Raji (cell line): ENCODE data around the gene TUBB3.

Source experiments
- POLR2A ChIP-seq: IDR thresholded peaks from 2 replicates; pipeline ENCODE4 v1.6.1; 2011; ENCODE audit warnings: low read depth, low read length, control low read depth; ENCODE audit not compliant: insufficient read depth

The TUBB3 gene

DNA sequence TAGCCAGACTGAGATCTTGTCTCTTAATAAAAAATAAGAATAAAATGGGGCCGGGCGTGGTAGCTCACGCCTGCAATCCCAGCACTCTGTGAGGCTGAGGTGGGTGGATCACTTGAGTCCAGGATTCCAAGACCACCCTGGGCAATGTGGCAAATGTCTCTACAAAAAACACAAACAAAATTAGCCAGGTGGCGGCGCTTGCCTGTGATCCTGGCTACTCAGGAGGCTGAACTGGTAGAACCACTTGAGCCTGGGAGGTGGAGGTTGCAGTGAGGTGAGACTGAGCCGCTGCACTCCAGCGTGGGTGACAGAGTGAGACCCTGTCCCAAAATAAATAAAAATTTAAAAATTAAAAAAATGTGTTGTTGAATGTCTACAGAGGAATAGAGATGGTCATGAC lies 22.5 kb downstream of the TUBB3 start:
- TF ChIP-seq POLR2A = no peak

DNA sequence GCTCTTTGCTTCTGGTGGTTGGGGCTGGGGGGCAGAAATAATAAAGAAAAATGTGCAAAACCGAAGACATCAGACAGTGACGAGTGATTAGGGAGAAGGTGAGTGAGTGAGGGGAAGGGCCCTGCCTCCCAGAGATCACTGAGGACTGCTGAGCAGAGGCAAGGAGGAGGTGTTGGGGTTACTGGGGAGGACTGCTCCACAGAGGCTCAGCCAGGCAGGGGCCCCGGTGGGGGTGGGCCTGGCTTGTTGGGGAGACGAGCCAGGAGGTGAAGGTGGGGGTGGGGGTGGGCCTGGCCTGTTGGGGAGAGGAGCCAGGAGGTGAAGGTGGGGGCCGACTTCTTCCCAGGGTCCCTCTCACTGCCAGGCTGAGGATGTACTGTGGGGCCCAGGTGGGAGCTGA lies 23.4 kb downstream of the TUBB3 start:
- no peak for TF ChIP-seq POLR2A

- no peak for TF ChIP-seq POLR2A
Measured at GRCh38 chr16:89949121-89949742, 26.1 kb downstream of the TUBB3 start.

GRCh38 chr16:89949756-89950155 lies 26.6 kb downstream of the TUBB3 start:
- TF ChIP-seq POLR2A = no peak

DNA sequence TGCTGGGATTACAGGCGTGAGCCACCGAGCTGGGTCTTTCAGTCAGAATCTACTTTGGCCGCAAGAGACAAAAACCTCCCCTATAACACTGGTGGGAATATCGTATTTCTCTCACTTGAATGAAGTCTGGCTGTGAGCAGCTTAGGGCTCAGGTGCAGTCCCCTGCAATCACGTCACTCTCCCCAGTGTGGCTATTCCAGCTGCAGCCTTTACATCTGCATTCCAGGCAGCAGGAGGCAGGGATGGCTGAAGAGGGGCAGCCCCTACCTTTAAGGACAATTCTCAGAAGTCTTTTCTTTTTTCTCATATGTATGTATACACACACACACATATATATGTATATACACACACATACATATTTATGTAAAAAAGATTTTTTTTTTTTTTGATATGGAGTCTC lies 28.4 kb downstream of the TUBB3 start:
- TF ChIP-seq POLR2A = no peak

- no peak for TF ChIP-seq POLR2A
Measured at GRCh38 chr16:89952049-89952448, 28.9 kb downstream of the TUBB3 start.

GRCh38 chr16:89952551-89952950 lies 29.4 kb downstream of the TUBB3 start:
- no peak for TF ChIP-seq POLR2A

- TF ChIP-seq POLR2A = no peak
Measured at GRCh38 chr16:89953671-89954406, 30.7 kb downstream of the TUBB3 start.

DNA sequence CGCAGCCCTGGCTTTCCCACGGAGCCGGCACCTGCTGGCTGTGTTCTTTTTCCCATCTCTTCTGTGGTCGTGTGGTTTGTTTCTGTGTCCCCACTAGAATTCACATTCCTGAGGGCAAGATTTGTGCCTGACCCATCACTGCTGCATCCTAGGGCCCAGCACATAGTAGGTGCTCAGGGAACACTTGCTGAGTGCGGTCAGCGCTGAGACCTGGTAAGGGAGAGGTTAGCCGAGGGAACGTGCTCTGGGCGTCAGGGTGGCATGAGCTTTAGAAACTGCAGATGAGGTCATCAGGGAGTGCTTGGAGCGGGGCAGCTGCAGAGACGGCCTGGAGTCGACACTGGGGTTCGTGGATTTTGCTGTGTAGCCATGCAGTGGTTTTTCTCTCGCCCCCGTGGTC lies 31.3 kb downstream of the TUBB3 start:
- no peak for TF ChIP-seq POLR2A

- TF ChIP-seq POLR2A = no peak
Measured at GRCh38 chr16:89955001-89955685, 32.0 kb downstream of the TUBB3 start.

DNA sequence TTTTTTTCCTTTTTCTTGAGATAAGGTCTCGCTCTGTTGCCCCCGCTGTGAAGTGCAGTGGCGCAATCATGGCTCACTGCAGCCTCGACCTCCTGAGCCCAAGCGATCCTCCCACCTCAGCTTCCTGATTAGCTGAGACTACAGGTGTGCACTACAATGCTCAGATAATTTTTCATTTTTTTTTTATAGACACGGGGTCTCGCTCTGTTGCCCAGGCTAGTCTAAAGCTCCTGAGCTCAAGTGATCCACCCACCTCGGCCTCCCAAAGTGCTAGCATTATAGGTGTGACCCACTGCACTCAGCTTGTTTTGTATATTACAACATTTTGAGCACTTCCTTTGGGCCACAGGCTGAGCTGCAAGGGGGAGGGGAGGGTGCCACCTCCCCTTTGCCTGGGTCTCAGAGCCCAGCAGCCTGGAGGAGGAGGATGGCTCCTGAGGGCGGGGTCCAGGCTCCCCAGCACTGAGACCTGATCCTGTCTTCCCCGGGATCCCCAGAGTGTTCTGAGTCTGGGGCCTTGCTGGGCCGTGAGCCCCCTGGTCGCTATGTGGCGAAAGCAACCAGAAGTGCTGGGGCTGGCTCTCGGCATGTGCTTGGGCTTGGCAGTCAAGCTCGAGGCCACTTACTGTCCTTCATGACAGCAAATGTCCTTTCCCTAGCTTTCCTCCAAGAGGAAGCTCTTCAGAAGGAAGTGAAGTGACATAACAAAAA lies 33.5 kb downstream of the TUBB3 start:
- TF ChIP-seq POLR2A = no peak

DNA sequence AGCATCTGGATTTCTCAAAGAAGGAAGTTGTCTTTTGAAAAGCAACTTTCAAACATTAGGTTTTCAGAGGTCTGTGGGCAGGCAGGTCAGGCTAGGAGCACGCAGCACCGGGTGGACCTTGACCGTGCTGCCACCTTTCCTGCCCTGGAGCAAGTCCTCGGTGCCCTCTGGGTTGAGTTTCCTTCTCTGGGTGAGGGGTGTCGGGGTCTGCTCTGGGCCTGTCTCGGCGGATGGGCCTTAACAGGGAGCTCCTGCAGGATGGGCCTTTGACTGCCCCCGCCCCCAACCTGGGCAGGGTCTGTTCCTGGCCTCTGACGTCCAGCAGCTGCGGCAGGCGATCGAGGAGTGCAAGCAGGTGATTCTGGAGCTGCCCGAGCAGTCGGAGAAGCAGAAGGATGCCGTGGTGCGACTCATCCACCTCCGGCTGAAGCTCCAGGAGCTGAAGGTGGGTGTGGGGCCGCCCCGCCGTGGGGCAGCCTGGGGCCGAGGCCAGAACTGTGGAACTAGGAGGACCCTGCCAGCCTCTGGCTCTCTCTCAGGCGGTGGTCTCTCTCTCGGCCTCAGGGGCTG lies 34.2 kb downstream of the TUBB3 start:
- TF ChIP-seq POLR2A = no peak

- no peak for TF ChIP-seq POLR2A
Measured at GRCh38 chr16:89958068-89958467, 34.9 kb downstream of the TUBB3 start.

- TF ChIP-seq POLR2A = no peak
Measured at GRCh38 chr16:89958596-89958995, 35.5 kb downstream of the TUBB3 start.

- TF ChIP-seq POLR2A = no peak
Measured at GRCh38 chr16:89960966-89961365, 37.8 kb downstream of the TUBB3 start.
